IMR-90 (cell line): ENCODE results near the gene CXorf49.
"Not testable (repeated sequence)": the region's sequence is repeated elsewhere in the genome, so short reads cannot be mapped to it uniquely, and the experiment has no call there.

Experiments
- CEBPB ChIP-seq: IDR thresholded peaks from 2 replicates; pipeline ENCODE4 v1.6.1; 2012; ENCODE audit warnings: low read depth, low read length, improper control_type of control experiment
- CTCF ChIP-seq: conservative IDR thresholded peaks from 2 replicates; pipeline ENCODE4 v1.5.1; 2012; ENCODE audit warnings: mild to moderate bottlenecking, low read depth, low read length, improper control_type of control experiment
- POLR2A ChIP-seq: IDR thresholded peaks from 2 replicates; pipeline ENCODE4 v1.6.1; 2012; ENCODE audit warnings: mild to moderate bottlenecking, low read depth, low read length
- RAD21 ChIP-seq: IDR thresholded peaks from 2 replicates; pipeline ENCODE4 v1.6.1; 2012; ENCODE audit warnings: low read length, improper control_type of control experiment

GRCh38 chrX:71699023-71699344, 19.1 kb downstream of the CXorf49 start:
- not testable (repeated sequence) for TF ChIP-seq CTCF, RAD21, POLR2A, CEBPB
